ACC112 (cell line): ENCODE measurements around the gene PNMA3.
"Not testable (repeated sequence)": the region's sequence is repeated elsewhere in the genome, so short reads cannot be mapped to it uniquely, and the experiment has no call there.

Experiments used
- H2AFZ ChIP-seq: fragments of 200-600 bp; sonication (generic); one replicate; pipeline ENCODE4 v1.6.0; 2017; ENCODE audit warnings: antibody characterized with exemption, low read length; ENCODE audit not compliant: unreplicated experiment
- H3K27ac ChIP-seq: fragments of 200-600 bp; sonication (generic); 2 replicates; pipeline ENCODE4 v1.5.1; 2014; ENCODE audit warnings: low read depth, mild to moderate bottlenecking, antibody characterized with exemption, low read length, moderate library complexity
- H3K27me3 ChIP-seq: fragments of 200-600 bp; sonication (generic); 2 replicates; pipeline ENCODE4 v1.6.1; 2014; ENCODE audit warnings: mild to moderate bottlenecking, antibody characterized with exemption, low read length, moderate library complexity, mixed read lengths; ENCODE audit not compliant: insufficient read depth
- H3K36me3 ChIP-seq: fragments of 200-600 bp; sonication (generic); 2 replicates; pipeline ENCODE4 v1.6.1; 2016; ENCODE audit warnings: mild to moderate bottlenecking, antibody characterized with exemption, low read length, moderate library complexity, mixed read lengths; ENCODE audit not compliant: insufficient read depth
- H3K4me1 ChIP-seq: fragments of 200-600 bp; sonication (generic); one replicate; pipeline ENCODE4 v1.6.1; 2016; ENCODE audit warnings: low read length, mixed read lengths; ENCODE audit not compliant: insufficient read depth, unreplicated experiment, control insufficient read depth
- H3K4me3 ChIP-seq: fragments of 200-600 bp; sonication (generic); 2 replicates; pipeline ENCODE4 v1.5.1; 2014; ENCODE audit warnings: mild to moderate bottlenecking, low read depth, low read length
- H3K79me2 ChIP-seq: fragments of 200-600 bp; sonication (generic); one replicate; pipeline ENCODE4 v1.6.0; 2016; ENCODE audit warnings: low read length; ENCODE audit not compliant: control insufficient read depth, unreplicated experiment, insufficient read depth

Gene PNMA3

GRCh38 chrX:153055871-153056749, at the start of gene PNMA3:
Gene PNMA3, plus strand, starts transcription at chrX:153056470. Its CDS starts 586 bp downstream, at chrX:153057056.
- Histone ChIP-seq H2AFZ (no peak within 1 kb of the TSS), H3K27ac (no peak within 1 kb of the TSS), H3K4me1 (peaks cover 1% of the 10 kb centered on the region), H3K36me3 (no peaks in the 10 kb centered on the region), H3K27me3 (peaks cover 29% of the 10 kb centered on the region; the same call in 1 of the 2 replicates), H3K4me3 (no peak within 1 kb of the TSS), H3K79me2 (no peaks in the 10 kb centered on the region)

GRCh38 chrX:153017174-153017573, 39.1 kb upstream of the PNMA3 start:
- H3K27ac ChIP-seq, H3K79me2 ChIP-seq, H3K4me3 ChIP-seq, H3K36me3 ChIP-seq, H2AFZ ChIP-seq, H3K4me1 ChIP-seq: not testable (repeated sequence)
- H3K27me3 ChIP-seq, result peaks cover 34% of the 10 kb centered on the region

GRCh38 chrX:153019166-153019565, 37.1 kb upstream of the PNMA3 start:
- Histone ChIP-seq H2AFZ (no peak overlapping the region), H3K27ac (no peak overlapping the region), H3K27me3 (peaks cover 16% of the 10 kb centered on the region), H3K4me1 (no peaks in the 10 kb centered on the region), H3K79me2 (no peaks in the 10 kb centered on the region), H3K36me3 (no peaks in the 10 kb centered on the region), H3K4me3 (no peak overlapping the region)

- not testable (repeated sequence) for H3K4me3 ChIP-seq, H3K27me3 ChIP-seq, H3K27ac ChIP-seq, H3K79me2 ChIP-seq, H3K4me1 ChIP-seq, H2AFZ ChIP-seq, H3K36me3 ChIP-seq
Measured at GRCh38 chrX:153026501-153026900, 29.8 kb upstream of the PNMA3 start.

- H2AFZ ChIP-seq, H3K36me3 ChIP-seq, H3K79me2 ChIP-seq, H3K4me1 ChIP-seq, H3K4me3 ChIP-seq, H3K27ac ChIP-seq, H3K27me3 ChIP-seq: not testable (repeated sequence)
Measured at GRCh38 chrX:153028487-153028886, 27.8 kb upstream of the PNMA3 start.

- Histone ChIP-seq H3K36me3 (no peaks in the 10 kb centered on the region), H3K27me3 (no peaks in the 10 kb centered on the region), H3K4me1 (no peaks in the 10 kb centered on the region), H3K79me2 (no peaks in the 10 kb centered on the region), H3K4me3 (no peak overlapping the region), H3K27ac (no peak overlapping the region), H2AFZ (no peak overlapping the region)
Measured at GRCh38 chrX:153029162-153029561, 27.1 kb upstream of the PNMA3 start.

GRCh38 chrX:153029875-153030274, 26.4 kb upstream of the PNMA3 start:
- no peaks in the 10 kb centered on the region for H3K36me3 ChIP-seq
- no peaks in the 10 kb centered on the region for H3K79me2 ChIP-seq
- H2AFZ ChIP-seq, result no peak overlapping the region
- H3K4me1 ChIP-seq, result no peaks in the 10 kb centered on the region
- H3K27me3 ChIP-seq, result no peaks in the 10 kb centered on the region
- no peak overlapping the region for H3K27ac ChIP-seq
- no peak overlapping the region for H3K4me3 ChIP-seq

GRCh38 chrX:153030801-153031200, 25.5 kb upstream of the PNMA3 start:
- Histone ChIP-seq H3K27ac (no peak overlapping the region), H3K36me3 (no peaks in the 10 kb centered on the region), H3K4me1 (no peaks in the 10 kb centered on the region), H2AFZ (no peak overlapping the region), H3K79me2 (no peaks in the 10 kb centered on the region), H3K4me3 (no peak overlapping the region), H3K27me3 (no peaks in the 10 kb centered on the region)

GRCh38 chrX:153032397-153033118, 23.7 kb upstream of the PNMA3 start:
- peak overlapping the region; percentile 81 for H2AFZ ChIP-seq

GRCh38 chrX:153049093-153049492, 7.2 kb upstream of the PNMA3 start:
- H3K27ac ChIP-seq, result no peak overlapping the region
- no peaks in the 10 kb centered on the region for H3K79me2 ChIP-seq
- no peak overlapping the region for H2AFZ ChIP-seq
- H3K4me3 ChIP-seq, result no peak overlapping the region
- no peaks in the 10 kb centered on the region for H3K36me3 ChIP-seq
- peaks cover 19% of the 10 kb centered on the region; the same call in 1 of the 2 replicates for H3K27me3 ChIP-seq
- no peaks in the 10 kb centered on the region for H3K4me1 ChIP-seq

More at GRCh38 chrX:153032397-153033118, 23.7 kb upstream of the PNMA3 start:
- Histone ChIP-seq H3K4me1 (no peaks in the 10 kb centered on the region), H3K27me3 (no peaks in the 10 kb centered on the region), H3K4me3 (peak overlapping the region; percentile 65), H3K36me3 (no peaks in the 10 kb centered on the region), H3K79me2 (no peaks in the 10 kb centered on the region), H3K27ac (no peak overlapping the region)

GRCh38 chrX:153052534-153052933, 3.7 kb upstream of the PNMA3 start:
- H3K36me3 ChIP-seq, result no peaks in the 10 kb centered on the region
- no peaks in the 10 kb centered on the region for H3K79me2 ChIP-seq
- no peaks in the 10 kb centered on the region for H3K4me1 ChIP-seq
- H2AFZ ChIP-seq, result no peak overlapping the region
- peaks cover 29% of the 10 kb centered on the region; the same call in 1 of the 2 replicates for H3K27me3 ChIP-seq
- H3K4me3 ChIP-seq, result no peak overlapping the region
- H3K27ac ChIP-seq, result no peak overlapping the region
